ENCODE results near the gene MNAT1. TPM values are rescaled to one million over a fixed set of nuclear protein-coding genes. Genes with fewer than 3 reads are reported as not detected.

The MNAT1 gene
- total and polyA plus RNA-seq, 2 donors: 24.6 to 109 TPM

DNA sequence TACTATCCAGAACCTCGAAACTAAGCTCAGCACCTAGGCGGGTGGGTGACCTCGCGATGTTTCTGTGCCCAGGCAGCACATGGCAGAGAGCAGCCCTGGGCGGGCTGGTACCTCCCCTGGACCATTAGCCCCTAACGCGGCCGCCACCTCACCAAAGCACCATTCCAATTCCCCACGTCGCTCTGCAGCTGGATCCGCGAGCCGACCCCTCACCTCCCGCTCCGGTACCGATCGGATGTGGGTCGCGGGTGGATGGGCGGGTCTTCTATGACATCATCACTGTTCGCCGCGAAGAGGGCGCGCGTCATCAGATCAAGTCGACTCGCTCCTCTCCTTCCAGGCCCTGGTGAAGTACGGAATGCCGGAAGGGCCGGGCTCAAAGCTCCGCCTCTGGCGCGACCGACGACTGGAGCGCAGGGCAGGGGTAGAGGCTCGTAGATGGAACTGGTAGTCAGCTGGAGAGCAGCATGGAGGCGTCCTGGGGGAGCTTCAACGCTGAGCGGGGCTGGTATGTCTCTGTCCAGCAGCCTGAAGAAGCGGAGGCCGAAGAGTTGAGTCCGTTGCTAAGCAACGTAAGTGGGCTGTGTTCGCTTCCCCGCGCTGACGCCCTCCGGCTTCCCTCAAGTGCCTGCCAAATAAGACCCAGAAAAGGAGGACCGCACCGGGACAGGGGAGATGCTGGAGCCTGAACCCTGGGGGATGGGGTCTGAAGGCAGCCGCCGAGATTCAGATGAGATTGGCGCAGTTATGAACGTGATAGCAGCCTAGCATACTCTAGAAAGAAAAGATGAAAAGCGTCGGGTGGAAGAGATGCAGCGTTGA, 246.5 kb downstream of the MNAT1 start, which contains the start of the genes SLC38A6 and TRMT5:
SLC38A6 (plus strand) TSS at position 435 of the 822 bp plus-strand sequence; CDS start at position 468, 33 bp downstream.
TRMT5 (minus strand) TSS at position 269 of the 822 bp plus-strand sequence; CDS start at position 163, 106 bp downstream.
- WGBS: under 1% methylated on average over 59 of the region's 59 CpGs

GRCh38 chr14:60981633-60982455, 247.3 kb downstream of the MNAT1 start:
- WGBS: 10% methylated on average over 12 of the region's 12 CpGs
- Histone ChIP-seq H3K36me3 (ENCODE audit: insufficient read depth) (no peaks in the 10 kb centered on the region), H3K27ac (ENCODE audit: low read depth) (no peak overlapping the region), H3K4me3 (ENCODE audit: low read depth, low read length) (peak overlapping the region; percentile 68), H3K4me1 (ENCODE audit: insufficient read depth) (no peaks in the 10 kb centered on the region)
- DNase-seq (ENCODE audit: extremely low spot score): no peak

More for the DNA sequence above, 246.5 kb downstream of the MNAT1 start, which contains the start of the genes SLC38A6 and TRMT5:
- H3K4me1 ChIP-seq (ENCODE audit: insufficient read depth): no peaks in the 10 kb centered on the region
- H3K4me3 ChIP-seq (ENCODE audit: low read depth, low read length): peak within 1 kb of the TSS; percentile 68
- H3K27ac ChIP-seq (ENCODE audit: low read depth): peak within 1 kb of the TSS; percentile 91
- no peaks in the 10 kb centered on the region for H3K36me3 ChIP-seq (ENCODE audit: insufficient read depth)
- peak; percentile 92 for DNase-seq (ENCODE audit: extremely low spot score)

- no peak overlapping the region for H3K27ac ChIP-seq (ENCODE audit: low read depth)
- whole genome bisulfite sequencing: 97% methylated on average over 1 of the region's 1 CpG
- H3K4me1 ChIP-seq (ENCODE audit: insufficient read depth): no peaks in the 10 kb centered on the region
- no peaks in the 10 kb centered on the region for H3K36me3 ChIP-seq (ENCODE audit: insufficient read depth)
- DNase-seq (ENCODE audit: extremely low spot score): no peak
- no peak overlapping the region for H3K4me3 ChIP-seq (ENCODE audit: low read depth, low read length)
These were observed 249.6 kb downstream of the MNAT1 start for GRCh38 chr14:60984196-60984595.

GRCh38 chr14:60986500-60986899, 251.9 kb downstream of the MNAT1 start:
- Histone ChIP-seq H3K4me3 (ENCODE audit: low read depth, low read length) (no peak overlapping the region), H3K36me3 (ENCODE audit: insufficient read depth) (no peaks in the 10 kb centered on the region), H3K4me1 (ENCODE audit: insufficient read depth) (no peaks in the 10 kb centered on the region), H3K27ac (ENCODE audit: low read depth) (no peak overlapping the region)
- WGBS: 98% methylated on average over 2 of the region's 2 CpGs
- no peak for DNase-seq (ENCODE audit: extremely low spot score)

GRCh38 chr14:60989599-60989998, 255.0 kb downstream of the MNAT1 start:
- no peaks in the 10 kb centered on the region for H3K4me1 ChIP-seq (ENCODE audit: insufficient read depth)
- no peak overlapping the region for H3K4me3 ChIP-seq (ENCODE audit: low read depth, low read length)
- no peak overlapping the region for H3K27ac ChIP-seq (ENCODE audit: low read depth)
- 73% methylated on average over 2 of the region's 2 CpGs for WGBS
- no peaks in the 10 kb centered on the region for H3K36me3 ChIP-seq (ENCODE audit: insufficient read depth)
- DNase-seq (ENCODE audit: extremely low spot score): no peak

- H3K27ac ChIP-seq (ENCODE audit: low read depth): no peak overlapping the region
- no peak for DNase-seq (ENCODE audit: extremely low spot score)
- H3K4me1 ChIP-seq (ENCODE audit: insufficient read depth): no peaks in the 10 kb centered on the region
- WGBS: 89% methylated on average over 9 of the region's 9 CpGs
- H3K36me3 ChIP-seq (ENCODE audit: insufficient read depth): no peaks in the 10 kb centered on the region
- no peak overlapping the region for H3K4me3 ChIP-seq (ENCODE audit: low read depth, low read length)
These were observed 264.1 kb downstream of the MNAT1 start for GRCh38 chr14:60998617-60999016.

DNA sequence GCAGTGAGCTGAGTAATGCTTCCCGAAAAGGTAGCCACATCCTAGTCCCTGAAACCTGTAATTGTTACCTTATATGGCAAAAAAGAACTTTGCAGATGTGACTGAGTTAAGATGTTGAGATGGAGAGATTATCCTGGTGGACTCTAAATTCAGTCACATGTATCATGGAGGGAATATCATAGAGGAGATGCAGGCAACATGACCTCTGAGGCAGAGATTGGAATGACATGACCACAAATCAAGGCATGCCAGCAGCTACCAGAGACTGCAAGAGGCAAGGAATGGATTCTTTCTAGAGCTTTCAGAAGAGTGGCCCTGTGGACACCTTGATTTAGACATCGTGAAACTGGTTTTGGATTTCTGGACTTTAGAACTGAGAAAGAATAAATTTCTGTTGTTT, 265.0 kb downstream of the MNAT1 start:
- no peak for DNase-seq (ENCODE audit: extremely low spot score)
- H3K4me3 ChIP-seq (ENCODE audit: low read depth, low read length): no peak overlapping the region
- H3K4me1 ChIP-seq (ENCODE audit: insufficient read depth): no peaks in the 10 kb centered on the region
- H3K27ac ChIP-seq (ENCODE audit: low read depth): no peak overlapping the region
- H3K36me3 ChIP-seq (ENCODE audit: insufficient read depth): no peaks in the 10 kb centered on the region
- 96% methylated on average over 2 of the region's 2 CpGs for WGBS

- Histone ChIP-seq H3K4me3 (ENCODE audit: low read depth, low read length) (no peak overlapping the region), H3K4me1 (ENCODE audit: insufficient read depth) (no peaks in the 10 kb centered on the region), H3K36me3 (ENCODE audit: insufficient read depth) (no peaks in the 10 kb centered on the region), H3K27ac (ENCODE audit: low read depth) (no peak overlapping the region)
- no peak for DNase-seq (ENCODE audit: extremely low spot score)
- 97% methylated on average over 1 of the region's 1 CpG for WGBS
These were observed 269.0 kb downstream of the MNAT1 start for GRCh38 chr14:61003571-61003970.

DNA sequence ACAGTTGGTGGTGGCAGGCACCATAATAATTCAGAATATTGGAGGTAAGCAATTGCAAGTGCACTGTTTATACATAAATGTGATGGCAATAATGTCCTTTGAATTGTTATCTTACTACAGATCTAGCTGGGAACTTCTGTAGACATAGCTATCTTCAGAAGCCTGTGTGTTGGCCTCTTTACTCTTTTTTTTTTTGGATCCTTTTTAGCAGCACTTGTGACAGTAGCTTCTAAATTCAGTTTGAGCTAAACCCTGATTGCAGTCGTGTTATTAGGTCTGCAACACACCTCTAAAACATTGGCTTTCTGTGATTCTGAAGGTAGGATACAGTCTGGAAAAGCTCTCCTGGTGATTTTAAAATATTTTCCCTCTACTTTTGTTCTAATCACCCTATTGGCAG, 285.0 kb downstream of the MNAT1 start:
- H3K4me1 ChIP-seq (ENCODE audit: insufficient read depth): no peaks in the 10 kb centered on the region
- no peak for DNase-seq (ENCODE audit: extremely low spot score)
- no peak overlapping the region for H3K4me3 ChIP-seq (ENCODE audit: low read depth, low read length)
- WGBS: 80% methylated on average over 1 of the region's 1 CpG
- no peak overlapping the region for H3K27ac ChIP-seq (ENCODE audit: low read depth)
- H3K36me3 ChIP-seq (ENCODE audit: insufficient read depth): no peaks in the 10 kb centered on the region

Small RNA genes within 50 kb of the gene (small RNA-seq; reads per million reads assigned to genes)
- gene RNU6-398P: not detected

Other genes starting within 250 kb of the MNAT1 start
- gene C14orf39, start 248.7 kb upstream of the MNAT1 start, total RNA-seq: 0.63 TPM
- gene C14orf39, start 248.7 kb upstream of the MNAT1 start, polyA plus RNA-seq: 0.22 TPM
- not detected for gene SIX6, start 225.6 kb upstream of the MNAT1 start, total RNA-seq
- not detected for gene SIX6, start 225.6 kb upstream of the MNAT1 start, polyA plus RNA-seq
- 6.2 TPM for gene SIX1, start 85.3 kb upstream of the MNAT1 start, total RNA-seq
- gene SIX1, start 85.3 kb upstream of the MNAT1 start, polyA plus RNA-seq: 0.52 TPM
- gene SIX4, start 10.4 kb upstream of the MNAT1 start, total RNA-seq: 9.9 TPM
- gene SIX4, start 10.4 kb upstream of the MNAT1 start, polyA plus RNA-seq: 0.56 TPM
- gene TRMT5, start 246.3 kb downstream of the MNAT1 start, total RNA-seq: 23.4 TPM
- 8.4 TPM for gene TRMT5, start 246.3 kb downstream of the MNAT1 start, polyA plus RNA-seq
- gene SLC38A6, start 246.5 kb downstream of the MNAT1 start, total RNA-seq: 59.5 TPM
- gene SLC38A6, start 246.5 kb downstream of the MNAT1 start, polyA plus RNA-seq: 7.1 TPM

All from urinary bladder (tissue), 4 donors.